A204.1 (cell line): Measurements from ENCODE around the gene NUP188.

Source experiments
- FAIRE-seq: peaks from 2 replicates; lab custom pipeline; 2012; peaks lifted over from hg19 to GRCh38; lab: Jason Lieb, UNC

Gene NUP188

DNA sequence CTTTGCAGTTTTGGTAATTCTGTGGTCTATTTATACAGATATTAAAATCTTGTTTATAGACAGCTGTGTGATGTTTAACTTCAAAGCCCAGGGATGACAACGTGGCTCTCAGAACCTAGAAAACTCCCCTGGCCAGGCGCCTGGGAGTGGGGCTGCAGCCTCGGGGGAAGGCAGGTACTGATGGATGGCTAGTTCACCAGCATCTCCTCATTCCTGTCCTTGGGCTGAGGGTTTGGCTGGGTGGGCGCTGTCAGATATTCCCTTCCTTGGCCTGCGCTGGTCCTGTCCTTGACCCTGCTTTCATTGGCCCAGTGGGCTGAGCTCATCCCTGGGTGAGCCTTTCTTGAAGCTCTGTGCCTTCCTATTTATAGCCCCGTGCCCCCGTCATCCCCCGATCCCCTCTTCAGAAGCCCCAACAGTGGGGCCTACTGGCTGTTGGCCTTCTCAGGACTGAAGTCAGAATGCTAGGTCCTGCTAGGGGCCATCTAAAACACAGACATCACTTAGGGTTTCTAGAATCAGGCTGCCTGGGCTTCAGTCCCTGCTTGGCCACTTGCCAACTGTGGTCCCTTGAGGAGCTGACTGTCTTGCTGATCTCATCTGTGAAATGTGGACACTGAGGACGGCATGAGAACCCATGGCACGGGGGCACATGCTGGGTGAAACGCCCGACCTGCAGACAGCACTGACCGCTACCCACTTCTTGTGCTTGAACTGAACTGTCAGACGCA, 59.7 kb downstream of the NUP188 start:
- FAIRE-seq = no peak

- FAIRE-seq = no peak
Observed at GRCh38 chr9:129007766-129008468, 60.4 kb downstream of the NUP188 start.

- FAIRE-seq = no peak
Observed at GRCh38 chr9:129008469-129008965, 61.0 kb downstream of the NUP188 start.

DNA sequence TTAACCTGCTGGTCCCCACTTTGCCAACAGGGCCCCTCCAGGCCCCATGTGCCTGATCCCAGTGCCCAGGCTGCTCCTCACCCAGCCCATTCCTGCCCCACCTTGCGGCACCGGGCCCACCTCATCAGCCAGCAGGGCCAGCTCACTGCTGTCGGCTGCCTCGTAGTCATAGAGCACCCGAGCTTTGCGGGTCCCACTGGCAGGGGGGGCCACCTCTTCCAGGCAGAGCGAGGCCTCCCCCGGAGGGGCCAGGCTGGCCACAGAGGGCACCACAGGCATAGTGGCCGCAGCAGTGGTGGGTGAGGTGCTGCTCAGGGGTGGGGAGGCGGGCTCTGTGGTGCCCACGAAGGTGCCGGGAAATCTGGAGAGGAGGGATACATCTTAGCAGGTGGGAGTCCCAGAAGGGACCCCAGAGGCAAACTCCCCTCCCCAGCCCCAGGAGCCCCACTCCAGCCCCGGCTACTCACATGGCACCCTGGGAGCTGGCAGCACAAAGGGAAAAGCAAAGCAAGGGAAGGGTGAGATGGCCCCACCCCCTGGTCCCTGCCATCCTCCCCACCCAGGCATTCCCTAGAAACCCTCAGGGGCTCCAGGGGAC, 61.6 kb downstream of the NUP188 start:
- no peak for FAIRE-seq

GRCh38 chr9:129009584-129010141, 62.2 kb downstream of the NUP188 start:
- no peak for FAIRE-seq

DNA sequence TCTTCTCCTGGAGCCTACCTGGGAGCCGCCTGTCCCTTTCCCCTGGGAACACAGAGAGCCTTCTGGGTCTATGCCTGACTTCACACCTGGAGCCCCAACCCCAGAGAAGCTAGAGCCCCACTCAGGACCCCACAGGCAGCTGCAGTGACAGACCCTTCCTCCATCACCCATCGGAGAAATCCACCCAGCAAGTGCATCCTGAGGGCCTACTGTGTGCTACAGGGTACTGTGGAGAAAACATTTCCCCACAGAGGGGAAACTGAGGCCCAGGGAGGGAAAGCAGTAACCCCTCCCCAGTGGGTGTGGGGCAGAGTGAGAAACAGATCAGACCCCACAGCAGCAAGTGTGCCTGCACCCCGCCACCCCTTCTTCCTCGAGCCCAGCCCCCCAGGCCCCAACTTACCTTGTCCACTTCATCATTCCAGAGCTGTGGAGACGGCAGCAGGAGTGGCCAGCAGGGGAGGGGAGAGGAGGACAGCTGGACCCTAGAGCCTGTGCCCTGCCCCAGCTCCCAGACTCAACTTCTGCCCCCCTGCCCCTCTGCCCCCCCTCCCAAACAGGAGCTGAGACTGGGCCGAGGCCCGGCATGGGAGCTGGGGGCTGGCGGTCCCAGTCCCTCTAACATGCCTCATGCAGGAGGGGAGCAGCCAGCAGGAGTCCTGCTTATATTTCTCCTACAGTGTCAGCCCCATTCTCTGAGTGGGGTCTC, 62.9 kb downstream of the NUP188 start:
- no peak for FAIRE-seq

- FAIRE-seq = no peak
Observed at GRCh38 chr9:129011170-129011569, 63.7 kb downstream of the NUP188 start.

DNA sequence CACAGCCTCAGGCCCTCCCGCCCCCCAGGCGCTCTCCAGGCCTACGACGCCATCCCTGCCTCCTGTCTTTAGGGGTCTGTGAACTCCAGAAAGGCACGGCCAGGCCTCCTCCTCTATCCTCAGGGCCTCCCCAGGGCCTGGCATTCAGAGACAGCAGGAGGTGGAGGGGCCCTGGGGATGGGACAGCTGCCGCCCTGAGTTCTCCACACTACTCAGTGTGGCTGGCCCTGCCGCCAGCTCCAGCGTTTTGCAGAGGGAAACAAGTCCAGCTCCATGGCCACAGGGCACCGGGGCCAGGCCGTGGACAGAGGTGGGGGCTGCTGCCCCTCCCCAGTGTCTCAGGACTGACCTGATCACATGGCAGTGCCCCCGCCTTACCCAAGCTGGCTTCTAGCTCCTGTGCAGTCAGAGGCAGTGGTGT, 64.3 kb downstream of the NUP188 start:
- FAIRE-seq = no peak

DNA sequence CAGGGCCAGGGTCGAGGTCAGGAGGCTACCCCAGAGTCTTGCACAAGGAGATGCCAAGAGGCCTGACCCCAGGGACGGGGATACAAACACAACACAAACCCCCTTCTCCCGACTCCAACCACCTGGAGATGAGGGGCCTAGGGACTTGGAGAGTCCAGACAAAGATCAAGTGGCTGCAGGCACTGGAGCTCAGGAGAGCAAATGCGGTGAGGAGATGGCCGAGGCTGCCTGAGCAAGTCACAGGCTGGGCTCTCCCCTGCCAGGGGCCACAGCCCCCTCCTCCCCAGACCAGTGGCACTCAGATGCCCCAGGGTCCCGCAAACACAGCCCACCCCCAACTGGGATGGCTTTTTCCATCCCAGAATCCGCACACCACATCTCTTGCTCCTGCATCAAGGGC, 64.8 kb downstream of the NUP188 start:
- FAIRE-seq = no peak

DNA sequence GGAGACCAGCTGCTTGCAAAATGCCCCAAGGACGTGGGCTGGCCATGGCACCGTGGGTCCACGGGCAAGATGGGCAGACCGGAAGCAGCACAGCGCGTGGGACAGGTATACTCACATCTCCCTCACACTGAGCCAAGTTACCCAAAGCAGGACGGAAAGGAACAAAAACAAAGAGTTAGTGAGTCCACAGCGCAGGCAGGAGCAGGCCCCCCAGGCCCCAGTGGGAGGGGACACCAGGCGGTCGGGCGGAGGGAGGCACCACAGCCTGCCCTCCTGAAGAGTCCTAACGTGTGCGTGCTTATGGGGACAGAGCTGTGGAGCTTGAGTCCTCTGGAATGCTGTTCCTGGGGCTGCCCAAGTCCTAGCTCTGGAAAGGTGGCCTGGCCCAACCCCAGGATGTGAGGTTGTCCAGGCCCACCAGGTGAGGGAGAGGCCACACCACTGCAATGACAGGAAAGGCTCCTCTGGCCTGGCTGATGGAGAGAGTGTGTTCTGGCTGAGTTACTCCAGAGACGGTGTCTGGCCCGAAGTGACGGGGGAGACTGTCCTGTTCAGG, 65.5 kb downstream of the NUP188 start:
- no peak for FAIRE-seq

GRCh38 chr9:129013674-129014073, 66.2 kb downstream of the NUP188 start:
- no peak for FAIRE-seq

GRCh38 chr9:129014124-129014523, 66.6 kb downstream of the NUP188 start:
- no peak for FAIRE-seq

GRCh38 chr9:129014608-129015007, 67.1 kb downstream of the NUP188 start:
- FAIRE-seq = no peak

- no peak for FAIRE-seq
Observed at GRCh38 chr9:129021091-129021490, 73.6 kb downstream of the NUP188 start.

DNA sequence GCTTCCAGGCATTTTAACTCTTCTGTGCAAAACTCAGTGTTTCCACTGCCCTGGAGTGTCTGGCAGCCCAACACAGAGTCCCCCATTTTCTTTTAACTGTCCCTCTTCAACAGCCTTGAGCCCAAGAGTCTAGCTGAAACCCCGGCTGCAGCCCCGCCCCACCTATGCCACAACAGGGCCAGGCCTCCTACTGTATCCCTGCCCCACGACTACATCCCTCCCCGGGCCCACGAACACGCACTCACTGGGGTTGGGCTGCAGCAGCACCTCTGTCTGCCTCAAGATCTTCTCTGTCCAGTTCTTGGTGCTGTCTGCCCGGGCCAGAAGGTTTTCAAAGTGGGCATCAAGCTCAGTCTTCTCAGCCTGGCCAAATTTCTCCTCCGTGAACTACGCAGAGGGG, 74.5 kb downstream of the NUP188 start:
- FAIRE-seq = no peak

- FAIRE-seq = no peak
Observed at GRCh38 chr9:129023036-129023907, 75.8 kb downstream of the NUP188 start.

DNA sequence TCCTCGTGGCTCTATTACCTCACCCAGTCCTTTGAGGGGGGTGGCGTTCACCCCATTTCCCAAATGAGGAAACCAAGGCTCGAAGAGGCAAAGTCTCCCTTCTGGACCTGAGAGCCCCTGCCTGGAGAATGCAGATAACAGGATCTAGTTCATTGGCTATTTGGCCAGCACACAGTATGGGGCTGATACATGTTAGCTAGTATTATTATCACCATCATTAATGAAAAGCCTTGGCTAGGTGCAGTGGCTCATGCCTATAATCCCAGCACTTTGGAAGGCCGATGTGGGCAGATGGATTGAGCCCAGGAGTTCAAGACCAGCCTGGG, 76.4 kb downstream of the NUP188 start:
- no peak for FAIRE-seq

GRCh38 chr9:129026442-129027223, 79.1 kb downstream of the NUP188 start:
- FAIRE-seq = no peak

- no peak for FAIRE-seq
Observed at GRCh38 chr9:129027224-129027684, 79.8 kb downstream of the NUP188 start.

- FAIRE-seq = no peak
Observed at GRCh38 chr9:129027685-129028191, 80.2 kb downstream of the NUP188 start.
